K562 (cell line): Measurements from ENCODE around the gene SLC2A13. TPM values are rescaled to one million over a fixed set of nuclear protein-coding genes. Genes with fewer than 3 reads are reported as not detected.

Source experiments
- ATAC-seq: fragments of 200-7000 bp; cut with Tn5 transposase; 3 replicates; pipeline ENCODE4 v1.9.1; 2020; ENCODE audit warnings: moderate library complexity
- BruUV-seq: library from RNA; stranded (reverse); fragments of 400-500 nt; replicated peaks from 2 replicates; lab custom pipeline; 2021; lab: Mats Ljungman, UMichigan
- CTCF ChIA-PET: fragments of 300-600 bp; formaldehyde crosslinking; extraction: SDS; loops from one replicate; lab custom pipeline; 2021; ENCODE audit warnings: low intra/inter-chr PET ratio; lab: Yijun Ruan, JAX
- POLR2A ChIA-PET: fragments of 300-600, 350-650 bp; sonication (Branson Sonifier 250); formaldehyde crosslinking; extraction: SDS; loops from one replicate; lab custom pipeline; 2021; ENCODE audit warnings: antibody characterized with exemption, inconsistent platforms; lab: Yijun Ruan, JAX
- DNase-seq, 4 experiments: peaks; one replicate each; pipeline versions ENCODE4 v3.0.0 to v3.0.0-alpha.2; 2011 to 2018; ENCODE audit warnings: low spot score in 3 of 4, mixed read lengths in 3 of 4; ENCODE audit errors: extremely low read depth in 1 of 4
- FAIRE-seq: peaks from 2 replicates; lab custom pipeline; 2011; peaks lifted over from hg19 to GRCh38; lab: Jason Lieb, UNC
- H2AFZ ChIP-seq: 2 replicates; pipeline ENCODE4 v1.6.0; 2011; ENCODE audit warnings: low read depth, low read length, control low read depth, inconsistent platforms
- H3K27ac ChIP-seq: fragments of 200-600 bp; 3 replicates; pipeline ENCODE4 v1.8.0; 2011; ENCODE audit warnings: low read depth, mild to moderate bottlenecking, control low read depth, inconsistent platforms, low read length, moderate library complexity, mixed read lengths; ENCODE audit errors: extremely low read depth
- H3K27me3 ChIP-seq, 2 experiments: fragments of 300-600 bp in 1 of 2; 2 replicates in 1 of 2; 3 replicates in 1 of 2; pipeline versions ENCODE4 v1.6.0 to v1.8.0; 2011; ENCODE audit warnings: inconsistent platforms in 2 of 2, low read length in 2 of 2, mild to moderate bottlenecking in 1 of 2, mixed read lengths in 1 of 2, moderate library complexity in 1 of 2; ENCODE audit not compliant: control insufficient read depth in 2 of 2, insufficient read depth in 2 of 2
- H3K36me3 ChIP-seq: fragments of 300-600 bp; 3 replicates; pipeline ENCODE4 v1.8.0; 2011; ENCODE audit warnings: mild to moderate bottlenecking, low read length, inconsistent platforms; ENCODE audit not compliant: control insufficient read depth, insufficient read depth
- H3K4me1 ChIP-seq, 2 experiments: fragments of 200-600 bp in 1 of 2; replicated peaks in 1 of 2; 2 replicates in 1 of 2; 3 replicates in 1 of 2; pipeline versions ENCODE4 v1.5.1 to v1.8.0; 2011; ENCODE audit warnings: inconsistent platforms in 2 of 2, low read length in 2 of 2, mild to moderate bottlenecking in 1 of 2, mixed read lengths in 1 of 2, moderate library complexity in 1 of 2; ENCODE audit not compliant: control insufficient read depth in 2 of 2, insufficient read depth in 2 of 2
- H3K4me2 ChIP-seq: 2 replicates; pipeline ENCODE4 v1.6.1; 2011; ENCODE audit warnings: low read length, control low read depth, inconsistent platforms, mixed read lengths; ENCODE audit not compliant: insufficient read depth
- H3K4me3 ChIP-seq: fragments of 200-600 bp; sonication (generic), shearing (Covaris generic); 2 replicates; pipeline ENCODE4 v1.5.1; 2016; ENCODE audit warnings: control low read depth, inconsistent platforms
- H3K79me2 ChIP-seq: fragments of 200-600 bp; 3 replicates; pipeline ENCODE4 v1.8.0; 2011; ENCODE audit warnings: low read length, inconsistent platforms; ENCODE audit not compliant: control insufficient read depth, insufficient read depth
- H3K9ac ChIP-seq, 2 experiments: 2 replicates each; pipeline versions ENCODE4 v1.6.0 to v1.6.1; 2011; ENCODE audit warnings: low read depth in 2 of 2, low read length in 2 of 2, control low read depth in 1 of 2, inconsistent platforms in 1 of 2, mild to moderate bottlenecking in 1 of 2, mixed read lengths in 1 of 2; ENCODE audit not compliant: insufficient read depth in 1 of 2
- H3K9me1 ChIP-seq: one replicate; pipeline ENCODE4 v1.6.0; 2011; ENCODE audit warnings: inconsistent platforms, mild to moderate bottlenecking, low read length, moderate library complexity; ENCODE audit not compliant: control insufficient read depth, insufficient read depth
- H3K9me3 ChIP-seq: replicated peaks from 2 replicates; pipeline ENCODE4 v1.5.1; 2011; ENCODE audit warnings: low read depth, low read length, inconsistent platforms; ENCODE audit not compliant: control insufficient read depth, insufficient read depth
- H4K20me1 ChIP-seq: replicated peaks from 2 replicates; pipeline ENCODE4 v1.6.1; 2011; ENCODE audit warnings: low read length, inconsistent platforms, mixed read lengths; ENCODE audit not compliant: control insufficient read depth, insufficient read depth
- BRCA1 ChIP-seq, 2 experiments: fragments of 450-650 bp in 1 of 2; sonication (generic) in 1 of 2; formaldehyde crosslinking in 1 of 2; IDR thresholded peaks; 2 replicates each; pipeline versions ENCODE4 v1.5.0 to v1.6.1; 2017 to 2020; ENCODE audit warnings: mild to moderate bottlenecking in 1 of 2, missing genetic modification reagents in 1 of 2
- EP300 ChIP-seq: IDR thresholded peaks from 2 replicates; pipeline ENCODE4 v1.6.1; 2012; ENCODE audit warnings: low read length, improper control_type of control experiment
- ERF ChIP-seq: fragments of 450-650 bp; formaldehyde crosslinking; IDR thresholded peaks from 2 replicates; pipeline ENCODE4 v1.4.0; 2020; ENCODE audit warnings: mild to moderate bottlenecking, mixed read lengths
- FOXP1 ChIP-seq: sonication (generic); formaldehyde crosslinking; IDR thresholded peaks from 2 replicates; pipeline ENCODE4 v1.8.0; 2022; ENCODE audit warnings: mild to moderate bottlenecking, missing genetic modification reagents
- FOXP4 ChIP-seq: sonication (generic); formaldehyde crosslinking; IDR thresholded peaks from 2 replicates; pipeline ENCODE4 v1.8.0; 2022; ENCODE audit warnings: mild to moderate bottlenecking, missing genetic modification reagents, borderline replicate concordance
- RAD21 ChIP-seq, 2 experiments: fragments of 250-450 bp in 1 of 2; fragments of 450-650 bp in 1 of 2; sonication (Bioruptor Pico) in 1 of 2; formaldehyde crosslinking in 1 of 2; IDR thresholded peaks in 1 of 2; conservative IDR thresholded peaks in 1 of 2; 2 replicates each; pipeline versions ENCODE4 v1.4.0 to v1.8.0; 2020 to 2022; ENCODE audit warnings: mild to moderate bottlenecking in 2 of 2, moderate library complexity in 1 of 2
- STAT6 ChIP-seq: sonication (generic); formaldehyde crosslinking; IDR thresholded peaks from 2 replicates; pipeline ENCODE4 v1.8.1; 2023; ENCODE audit warnings: mild to moderate bottlenecking, missing genetic modification reagents
- TAL1 ChIP-seq: fragments of 450-650 bp; IDR thresholded peaks from 2 replicates; pipeline ENCODE4 v1.6.1; 2016; ENCODE audit warnings: mild to moderate bottlenecking
- ZEB2 ChIP-seq: fragments of 450-650 bp; IDR thresholded peaks from 2 replicates; pipeline ENCODE4 v1.6.1; 2016
- ZFP91 ChIP-seq: sonication (generic); formaldehyde crosslinking; IDR thresholded peaks from 2 replicates; pipeline ENCODE4 v1.8.0; 2022; ENCODE audit warnings: mild to moderate bottlenecking, missing genetic modification reagents
- ZNF124 ChIP-seq: sonication (generic); formaldehyde crosslinking; IDR thresholded peaks from 2 replicates; pipeline ENCODE4 v1.8.1; 2022; ENCODE audit warnings: missing genetic modification reagents
- ZNF140 ChIP-seq: fragments of 250-450 bp; sonication (Bioruptor Pico); IDR thresholded peaks from 2 replicates; pipeline ENCODE4 v1.8.0; 2021; ENCODE audit warnings: moderate library complexity, mild to moderate bottlenecking, inconsistent platforms
- ZNF282 ChIP-seq: sonication (generic); formaldehyde crosslinking; IDR thresholded peaks from 2 replicates; pipeline ENCODE4 v1.8.1; 2023; ENCODE audit warnings: missing genetic modification reagents
- ZNF431 ChIP-seq: sonication (generic); formaldehyde crosslinking; IDR thresholded peaks from 2 replicates; pipeline ENCODE4 v1.8.0; 2022; ENCODE audit warnings: mild to moderate bottlenecking, missing genetic modification reagents
- ZNF668 ChIP-seq: fragments of 250-450 bp; sonication (Bioruptor Pico); IDR thresholded peaks from 2 replicates; pipeline ENCODE4 v1.8.0; 2022; ENCODE audit warnings: mild to moderate bottlenecking, inconsistent platforms
- ZNF707 ChIP-seq: fragments of 250-450 bp; sonication (Bioruptor Pico); conservative IDR thresholded peaks from 2 replicates; pipeline ENCODE4 v1.8.0; 2022; ENCODE audit warnings: inconsistent platforms, mild to moderate bottlenecking, moderate library complexity
- WGBS: fragments of 100-300 bp; shearing (Covaris generic); methylation state at CpG from one replicate; pipeline ENCODE4 v1.1.6; 2016; ENCODE audit warnings: low coverage, mixed read lengths; ENCODE audit not compliant: insufficient coverage; ENCODE audit errors: missing lambda C conversion rate; 5-methylcytosine and 5-hydroxymethylcytosine counted together
- in situ Hi-C: fragments of 300-500 bp; cut with MboI; formaldehyde crosslinking; loops from 4 replicates; pipeline ENCODE4 v1.15.0; 2018; ENCODE audit warnings: inconsistent platforms, mixed read lengths
- intact Hi-C: fragments of 100-400 bp; cut with micrococcal nuclease; formaldehyde crosslinking; loops from 2 replicates; pipeline ENCODE4 v1.14.2; 2022
- polyA plus RNA-seq, 8 experiments: library from polyadenylated mRNA; depleted of rRNA in 4 of 8; stranded (reverse) in 5 of 8; unstranded in 3 of 8; fragments of >200 nt; fragmentation: Nextera tagmentation in 2 of 8; fragmentation: Illumina TruSeq in 1 of 8; extraction: Ambion mirVana in 2 of 8; extraction: Trizol in 1 of 8; gene quantifications; 2 replicates each; pipeline versions ENCODE4 v1.2.1 to v1.2.3, GENCODE V29; 2011 to 2014; ENCODE audit warnings: inconsistent platforms in 1 of 8, missing spikeins in 1 of 8
- total RNA-seq, 7 experiments: library from RNA; depleted of rRNA in 6 of 7; stranded (reverse); fragments of >200 nt in 6 of 7; fragmentation: Illumina TruSeq in 2 of 7; extraction: Trizol in 2 of 7; gene quantifications; 2 replicates each; pipeline versions ENCODE4 v1.2.1 to v1.2.3, GENCODE V29; 2011 to 2021; ENCODE audit warnings: low replicate concordance in 1 of 7

SLC2A13 gene
- total and polyA plus RNA-seq, 9 of the 15 experiments (the other 6 are each of a cell fraction or from before 2014, with no cell fraction given) = 1.7 to 12.4 (median 9.0) TPM

GRCh38 chr12:39835517-39836489, 270.1 kb downstream of the SLC2A13 start:
- intact Hi-C loops = no loop called here
- no peak for TF ChIP-seq ZEB2
- no peak for TF ChIP-seq EP300
- TF ChIP-seq TAL1 = no peak
- no peak for TF ChIP-seq ZNF282
- TF ChIP-seq FOXP4 (CRISPR knock-in tag) = no peak
- TF ChIP-seq ZNF668 (CRISPR knock-in tag) = no peak
- TF ChIP-seq ZFP91 (CRISPR knock-in tag) = no peak
- no peak for TF ChIP-seq ZNF431 (CRISPR knock-in tag)
- no peak for TF ChIP-seq ZNF707
- no peak for TF ChIP-seq FOXP1 (CRISPR knock-in tag)
- no peak for TF ChIP-seq ZNF124 (CRISPR knock-in tag)
- no peak for TF ChIP-seq ERF
- TF ChIP-seq BRCA1 (IDR thresholded peaks at IDR 0.05) = no peak
- TF ChIP-seq BRCA1 (CRISPR knock-in tag; IDR thresholded peaks at IDR 0.05) = no peak
- no peak for TF ChIP-seq STAT6 (CRISPR knock-in tag)
- TF ChIP-seq RAD21 (CRISPR knock-in tag; conservative IDR thresholded peaks at IDR 0.05 in 1 of 2, IDR thresholded peaks at IDR 0.05 in 1 of 2) = no peak
- TF ChIP-seq ZNF140 (CRISPR knock-in tag) = no peak

More at GRCh38 chr12:39835517-39836489, 270.1 kb downstream of the SLC2A13 start:
- FAIRE-seq = no peak
- Histone ChIP-seq H3K4me3 (no peak overlapping the region), H3K27me3 (no peaks in the 10 kb centered on the region), H3K4me2 (no peak overlapping the region), H3K9me3 (no peaks in the 10 kb centered on the region), H4K20me1 (no peaks in the 10 kb centered on the region), H3K27ac (no peak overlapping the region), H3K9me1 (no peaks in the 10 kb centered on the region), H3K4me1 (0 out of 5 replicates have a peak, but pooled peaks cover 0 to 3% of the 10 kb centered on the region in 2 experiments), H3K79me2 (no peaks in the 10 kb centered on the region), H2AFZ (no peak overlapping the region), H3K9ac (no peak overlapping the region), H3K36me3 (no peaks in the 10 kb centered on the region)
- ChIA-PET POLR2A (no interaction called here), CTCF (no interaction called here)
- no TSS peak for BruUV-seq
- WGBS = 65% methylated on average over 4 of the region's 4 CpGs
- ATAC-seq = no peak
- in situ Hi-C loops = no loop called here
- no peak for DNase-seq
